Measurements from ENCODE around the gene TMEM144.
"Not testable (repeated sequence)": the region's sequence is repeated elsewhere in the genome, so short reads cannot be mapped to it uniquely, and the experiment has no call there.

The TMEM144 gene

GRCh38 chr4:158238575-158238974, 28.3 kb downstream of the TMEM144 start:
- DNase-seq, result no peak

GRCh38 chr4:158239196-158239595, 28.9 kb downstream of the TMEM144 start:
- no peak for DNase-seq

GRCh38 chr4:158243071-158243470, 32.8 kb downstream of the TMEM144 start:
- DNase-seq, result no peak

GRCh38 chr4:158250321-158250720, 40.0 kb downstream of the TMEM144 start:
- no peak for DNase-seq

- no peak for DNase-seq
These were observed 43.2 kb downstream of the TMEM144 start for GRCh38 chr4:158253350-158253980.

- DNase-seq, result no peak
These were observed 44.0 kb downstream of the TMEM144 start for GRCh38 chr4:158254292-158254691.

- no peak for DNase-seq
These were observed 45.5 kb downstream of the TMEM144 start for GRCh38 chr4:158255727-158256324.

GRCh38 chr4:158259955-158260575, 49.8 kb downstream of the TMEM144 start:
- no peak for DNase-seq

GRCh38 chr4:158261480-158261879, 51.2 kb downstream of the TMEM144 start:
- DNase-seq, result no peak

- DNase-seq, result no peak
These were observed 58.3 kb downstream of the TMEM144 start for GRCh38 chr4:158268553-158268952.

- no peak for DNase-seq
These were observed 64.3 kb downstream of the TMEM144 start for GRCh38 chr4:158274636-158275035.

GRCh38 chr4:158277558-158277957, 67.3 kb downstream of the TMEM144 start:
- DNase-seq, result no peak

- DNase-seq, result not testable (repeated sequence)
These were observed 68.8 kb downstream of the TMEM144 start for GRCh38 chr4:158279052-158279451.

GRCh38 chr4:158280856-158281255, 70.6 kb downstream of the TMEM144 start:
- no peak for DNase-seq

- no peak for DNase-seq
These were observed 72.0 kb downstream of the TMEM144 start for GRCh38 chr4:158282252-158282651.

- DNase-seq, result no peak
These were observed 75.3 kb downstream of the TMEM144 start for GRCh38 chr4:158285429-158286216.

- no peak for DNase-seq
These were observed 80.6 kb downstream of the TMEM144 start for GRCh38 chr4:158290912-158291311.

GRCh38 chr4:158291334-158292055, 81.2 kb downstream of the TMEM144 start:
- no peak for DNase-seq

- no peak for DNase-seq
These were observed 81.9 kb downstream of the TMEM144 start for GRCh38 chr4:158292156-158292555.

GRCh38 chr4:158295053-158295452, 84.8 kb downstream of the TMEM144 start:
- no peak for DNase-seq

GRCh38 chr4:158297866-158298265, 87.6 kb downstream of the TMEM144 start:
- no peak for DNase-seq

- no peak for DNase-seq
These were observed 89.2 kb downstream of the TMEM144 start for GRCh38 chr4:158299459-158300007.

GRCh38 chr4:158300012-158300411, 89.7 kb downstream of the TMEM144 start:
- DNase-seq, result no peak
